HG03097 (cell line): Measurements from ENCODE around the gene GNL1.
A peak's percentile ranks its signal among the peaks of the same experiment; 100 is the strongest.
"Not testable (repeated sequence)": the region's sequence is repeated elsewhere in the genome, so short reads cannot be mapped to it uniquely, and the experiment has no call there.

Experiments
- ATAC-seq: cut with Tn5 transposase; IDR thresholded peaks from one replicate; pipeline ENCODE4 v1.9.1; 2021; ENCODE audit not compliant: unreplicated experiment, low FRiP score

Gene GNL1, protein sequence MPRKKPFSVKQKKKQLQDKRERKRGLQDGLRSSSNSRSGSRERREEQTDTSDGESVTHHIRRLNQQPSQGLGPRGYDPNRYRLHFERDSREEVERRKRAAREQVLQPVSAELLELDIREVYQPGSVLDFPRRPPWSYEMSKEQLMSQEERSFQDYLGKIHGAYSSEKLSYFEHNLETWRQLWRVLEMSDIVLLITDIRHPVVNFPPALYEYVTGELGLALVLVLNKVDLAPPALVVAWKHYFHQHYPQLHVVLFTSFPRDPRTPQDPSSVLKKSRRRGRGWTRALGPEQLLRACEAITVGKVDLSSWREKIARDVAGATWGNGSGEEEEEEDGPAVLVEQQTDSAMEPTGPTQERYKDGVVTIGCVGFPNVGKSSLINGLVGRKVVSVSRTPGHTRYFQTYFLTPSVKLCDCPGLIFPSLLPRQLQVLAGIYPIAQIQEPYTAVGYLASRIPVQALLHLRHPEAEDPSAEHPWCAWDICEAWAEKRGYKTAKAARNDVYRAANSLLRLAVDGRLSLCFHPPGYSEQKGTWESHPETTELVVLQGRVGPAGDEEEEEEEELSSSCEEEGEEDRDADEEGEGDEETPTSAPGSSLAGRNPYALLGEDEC

DNA sequence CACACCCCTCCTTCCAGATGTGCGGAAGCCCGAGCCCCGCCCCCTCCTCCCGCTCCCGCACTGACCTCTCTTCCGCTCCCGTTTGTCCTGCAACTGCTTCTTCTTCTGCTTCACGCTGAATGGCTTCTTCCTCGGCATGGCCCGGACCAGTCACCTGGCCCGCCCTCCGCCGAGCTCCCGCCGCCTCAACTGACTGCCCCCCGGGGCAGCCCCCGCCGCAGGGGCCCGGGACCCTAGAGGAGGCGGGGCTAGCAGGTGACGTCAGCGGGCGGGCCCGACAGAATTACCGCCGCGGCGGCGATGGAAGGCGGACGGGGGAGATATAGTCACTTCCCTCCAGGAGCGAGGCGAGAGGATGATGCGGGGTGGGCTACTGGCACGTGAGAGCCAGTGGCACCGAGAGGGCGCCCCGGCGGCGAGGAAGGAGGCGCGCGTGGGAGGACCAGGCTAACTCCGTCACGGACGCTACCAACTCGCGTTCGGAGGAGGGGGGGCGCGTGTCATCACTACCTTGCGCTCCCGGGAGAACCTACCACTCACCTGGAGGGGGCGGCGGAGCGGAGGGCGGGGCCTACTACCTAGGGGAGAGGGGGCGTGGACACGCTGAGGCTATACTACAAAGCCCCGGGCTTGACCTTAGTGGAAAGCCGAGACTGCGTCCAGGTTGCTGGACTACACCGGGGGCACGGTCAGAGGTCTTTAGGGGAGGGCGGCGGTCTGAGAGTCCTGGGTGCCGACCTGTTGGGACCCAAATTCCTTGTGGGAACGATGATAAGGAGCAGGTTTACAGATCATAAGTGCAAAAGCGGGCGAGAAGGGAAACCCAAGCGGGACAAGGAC is at the start of gene GNL1:
TSS of gene GNL1 (minus strand) at position 424 of the 840 bp plus-strand sequence. CDS start at position 138, 286 bp downstream.
- ATAC-seq = peak; percentile 67

DNA sequence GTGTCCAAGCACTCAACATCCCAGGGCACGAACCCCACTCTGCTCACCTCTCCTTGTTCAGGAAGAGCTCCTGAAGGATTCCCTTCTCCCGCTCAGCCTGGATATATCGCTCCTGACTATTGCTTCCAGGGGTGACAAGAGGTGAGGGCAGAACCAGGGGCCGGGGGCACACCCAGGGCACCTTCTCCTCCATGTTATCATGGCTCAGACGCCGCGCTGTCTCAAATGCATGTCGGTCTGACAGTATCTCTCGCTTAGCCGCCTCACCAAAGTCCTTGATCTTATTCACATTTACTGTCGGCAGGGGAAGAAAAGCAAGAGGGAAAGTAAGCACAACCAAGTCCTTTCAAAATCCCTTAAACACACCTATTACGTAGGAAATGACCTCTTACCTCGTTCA is 47.7 kb upstream of the GNL1 start:
- no peak for ATAC-seq

DNA sequence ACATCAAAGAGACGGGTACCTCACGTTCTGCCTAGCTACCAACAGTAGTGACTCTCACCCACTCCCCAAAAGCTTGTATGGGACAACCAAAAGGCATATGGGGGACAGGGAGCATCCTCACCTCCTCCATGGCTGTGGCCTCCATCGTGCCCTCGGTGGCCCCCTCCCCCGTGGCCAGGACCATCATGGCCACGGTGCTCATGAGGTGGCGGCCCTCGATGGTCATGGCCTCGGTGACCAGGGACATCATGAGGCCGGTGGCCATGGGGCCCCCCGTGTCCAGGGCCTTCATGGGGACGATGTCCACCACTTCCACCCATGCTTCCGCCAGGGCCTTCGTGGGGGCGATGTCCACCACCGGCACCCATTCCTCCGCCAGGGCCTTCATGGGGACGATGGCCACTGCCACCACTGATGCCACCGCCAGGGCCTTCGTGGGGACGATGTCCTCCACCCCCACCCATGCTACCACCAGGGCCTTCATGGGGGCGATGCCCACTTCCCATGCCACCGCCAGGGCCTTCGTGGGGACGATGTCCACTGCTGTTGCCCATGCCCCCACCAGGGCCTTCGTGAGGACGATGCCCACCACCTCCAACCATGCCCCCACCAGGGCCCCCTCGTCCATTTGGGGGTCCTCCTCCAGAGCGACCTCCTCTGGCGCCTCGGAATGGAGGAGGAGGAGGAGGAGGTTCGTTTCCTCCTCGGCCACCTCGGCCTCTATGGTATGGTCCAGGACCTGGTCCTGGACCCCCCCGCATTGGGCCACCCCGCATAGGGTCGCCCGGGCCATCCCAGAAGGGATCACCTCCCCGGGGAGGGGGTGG is 45.7 kb upstream of the GNL1 start:
- no peak for ATAC-seq

DNA sequence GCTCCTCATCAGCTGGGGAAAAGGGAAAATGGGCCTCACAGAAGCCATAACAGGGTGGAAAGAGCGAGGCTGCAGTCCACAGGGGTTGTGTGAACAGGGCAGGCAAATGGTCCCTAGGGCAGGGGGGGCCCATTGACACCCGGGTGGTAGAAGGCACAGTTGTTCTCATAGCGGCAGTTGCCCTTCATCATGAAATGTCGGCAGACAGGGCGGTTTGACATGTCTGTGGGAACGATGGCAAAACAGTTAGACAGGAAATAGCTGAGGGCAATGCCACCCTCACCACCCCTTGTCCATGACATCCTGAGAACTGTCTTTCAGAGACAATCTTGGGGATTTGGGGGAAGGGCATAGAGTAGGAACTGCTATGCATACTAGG is 45.1 kb upstream of the GNL1 start:
- ATAC-seq = no peak

DNA sequence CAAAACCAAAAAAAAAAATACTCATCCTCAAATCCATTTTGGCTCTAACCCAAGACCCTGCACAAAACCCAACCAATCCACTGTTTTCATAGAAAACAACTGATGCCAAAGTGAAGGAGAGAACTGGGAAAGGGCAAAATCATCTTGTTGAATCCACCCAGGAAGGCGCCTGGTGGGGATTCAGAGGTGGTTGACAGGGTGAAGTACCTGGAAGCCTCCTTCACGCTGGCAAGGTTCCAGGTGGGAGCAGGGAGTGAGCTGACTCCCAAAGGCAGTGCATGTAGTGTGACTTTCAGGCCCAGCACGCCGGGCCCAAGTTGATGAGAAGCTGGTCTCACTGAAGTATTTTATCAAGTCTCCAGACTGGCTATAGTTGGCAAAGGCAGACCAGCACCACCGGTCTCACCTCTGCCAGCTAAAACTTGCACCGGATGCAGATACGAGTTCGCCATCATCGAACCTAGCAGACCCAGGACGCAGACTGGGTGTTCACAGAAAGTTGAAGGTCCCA is 44.2 kb upstream of the GNL1 start:
- no peak for ATAC-seq

DNA sequence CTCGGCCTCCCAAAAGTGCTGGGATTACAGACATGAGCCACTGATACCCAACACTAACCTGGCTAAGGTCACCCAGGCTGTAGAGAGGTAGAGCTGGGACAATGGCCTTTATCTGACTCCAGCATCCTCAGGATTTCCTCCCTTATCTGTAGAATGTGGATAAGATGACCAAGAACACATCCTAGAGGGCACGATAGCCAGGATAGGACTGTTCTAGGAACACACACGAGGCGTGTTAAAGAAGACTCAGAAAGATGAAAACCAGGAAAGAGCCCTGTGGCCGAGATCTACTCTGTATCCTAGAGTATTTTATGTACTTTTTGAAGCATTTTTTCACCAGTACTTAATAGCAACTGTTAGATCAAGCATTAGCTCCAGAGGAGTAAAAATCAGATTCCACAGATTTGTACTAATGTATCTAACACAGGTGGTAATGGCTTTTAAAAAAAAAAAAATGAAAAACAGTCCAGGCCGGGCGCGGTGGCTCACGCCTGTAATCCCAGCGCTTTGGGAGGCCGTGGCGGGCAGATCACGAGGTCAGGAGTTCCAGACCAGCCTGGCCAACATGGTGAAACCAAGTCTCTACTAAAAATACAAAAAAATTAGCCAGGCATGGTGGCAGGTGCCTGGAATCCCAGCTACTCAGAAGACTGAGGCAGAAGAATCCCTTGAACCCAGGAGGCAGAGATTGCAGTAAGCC is 43.5 kb upstream of the GNL1 start:
- ATAC-seq = no peak

DNA sequence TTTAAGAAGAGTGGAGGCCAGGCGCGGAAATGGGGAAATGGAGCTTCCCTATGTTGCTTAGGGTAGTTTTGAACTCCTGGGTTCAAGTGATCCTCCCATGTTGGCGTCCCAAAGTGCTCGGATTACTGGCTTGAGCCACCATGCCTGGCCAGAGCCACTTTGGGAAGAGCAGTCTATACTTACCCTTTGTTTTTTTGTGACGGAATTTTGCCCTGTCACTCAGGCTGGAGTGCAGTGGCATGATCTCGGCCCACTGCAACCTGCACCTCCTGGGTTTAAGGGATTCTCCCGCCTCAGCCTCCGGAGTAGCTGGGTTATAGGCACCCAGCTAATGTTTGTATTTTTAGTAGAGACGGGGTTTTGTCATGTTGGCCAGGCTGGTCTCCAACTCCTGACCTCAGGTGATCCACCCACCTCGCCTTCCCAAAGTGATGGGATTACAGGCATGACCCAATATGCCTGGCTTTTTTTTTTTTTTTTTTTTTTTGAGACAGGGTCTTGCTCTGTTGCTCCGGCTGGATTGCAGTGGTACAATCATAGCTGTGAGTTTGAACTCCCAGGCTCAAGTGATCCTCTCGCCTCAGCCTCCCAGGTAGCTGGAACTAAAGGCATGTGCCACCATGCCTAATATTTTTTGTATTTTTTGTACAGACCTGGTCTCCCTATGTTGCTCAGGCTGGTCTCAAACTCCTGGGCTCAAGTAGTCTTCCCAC is 42.8 kb upstream of the GNL1 start:
- ATAC-seq = no peak

DNA sequence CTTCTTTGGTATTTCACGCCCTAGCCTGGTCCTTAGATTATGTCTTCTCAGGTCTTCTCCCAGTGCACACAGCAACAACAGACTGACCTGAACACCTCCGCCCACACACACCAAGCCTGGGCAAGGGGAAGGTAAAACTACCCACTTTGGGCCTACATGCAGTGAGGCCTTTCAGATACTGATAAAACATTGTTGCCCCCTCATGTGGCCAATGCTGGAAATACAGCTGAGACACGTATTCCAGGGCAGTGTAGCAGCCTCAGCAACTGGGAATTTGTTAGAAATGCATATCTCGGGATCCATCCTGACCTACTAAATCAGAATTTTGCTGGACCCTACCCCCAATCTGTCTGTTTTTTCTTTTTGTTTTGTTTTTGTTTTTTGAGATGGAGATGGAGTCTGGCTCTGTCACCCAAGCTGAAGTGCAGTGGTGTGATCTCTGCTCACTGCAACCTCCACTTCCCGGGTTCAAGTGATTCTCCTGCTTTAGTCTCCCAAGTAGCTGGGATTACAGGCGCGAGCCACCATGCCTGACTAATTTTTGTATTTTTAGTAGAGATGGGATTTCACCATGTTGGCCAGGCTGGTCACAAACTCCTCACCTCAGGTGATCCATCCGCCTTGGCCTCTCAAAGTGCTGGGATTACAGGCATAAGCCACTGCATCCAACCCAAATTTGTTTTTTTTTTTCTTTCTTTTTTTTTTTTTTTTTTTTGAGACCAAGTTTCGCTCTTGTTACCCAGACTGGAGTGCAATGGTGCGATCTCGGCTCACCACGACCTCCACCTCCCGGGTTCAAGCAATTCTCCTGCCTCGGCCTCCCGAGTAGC is 41.2 kb upstream of the GNL1 start:
- not testable (repeated sequence) for ATAC-seq

DNA sequence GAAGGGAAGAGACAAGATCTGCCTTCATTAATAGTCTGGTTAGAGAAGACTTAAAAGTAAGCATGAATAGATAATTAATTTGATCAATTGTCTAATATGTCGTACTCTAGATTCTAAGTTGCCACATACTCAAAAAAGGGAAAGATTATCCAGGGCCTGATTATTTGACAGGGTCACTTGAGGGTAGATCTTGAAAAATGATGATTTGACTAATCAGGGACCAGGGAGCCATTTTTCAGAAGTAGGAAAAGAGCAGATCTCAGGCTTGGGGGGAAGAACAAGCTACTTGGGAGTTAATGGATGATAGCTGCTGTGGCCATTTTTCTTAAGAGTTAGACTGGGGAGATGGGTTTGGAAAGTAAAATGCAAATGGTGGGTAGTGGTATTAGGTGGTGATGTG is 36.0 kb upstream of the GNL1 start:
- ATAC-seq = no peak

DNA sequence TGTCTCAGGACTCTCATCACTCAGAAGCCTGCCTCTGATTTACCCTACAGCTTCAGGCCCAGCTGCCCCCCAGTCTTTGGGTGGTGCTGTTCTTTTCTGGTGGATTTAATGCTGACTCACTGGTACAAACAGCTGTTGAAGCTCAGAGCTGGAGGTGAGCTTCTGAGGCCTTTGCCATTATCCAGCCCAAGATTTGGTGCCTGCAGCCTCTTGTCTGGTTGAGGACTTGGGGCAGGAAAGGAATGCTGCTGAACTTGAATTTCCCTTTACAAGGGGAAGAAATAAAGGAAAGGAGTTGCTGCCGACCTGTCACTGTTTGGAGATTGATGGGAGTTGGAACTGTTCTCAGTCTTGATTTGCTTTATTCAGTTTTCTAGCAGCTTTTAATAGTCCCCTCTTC is 34.7 kb upstream of the GNL1 start:
- no peak for ATAC-seq

DNA sequence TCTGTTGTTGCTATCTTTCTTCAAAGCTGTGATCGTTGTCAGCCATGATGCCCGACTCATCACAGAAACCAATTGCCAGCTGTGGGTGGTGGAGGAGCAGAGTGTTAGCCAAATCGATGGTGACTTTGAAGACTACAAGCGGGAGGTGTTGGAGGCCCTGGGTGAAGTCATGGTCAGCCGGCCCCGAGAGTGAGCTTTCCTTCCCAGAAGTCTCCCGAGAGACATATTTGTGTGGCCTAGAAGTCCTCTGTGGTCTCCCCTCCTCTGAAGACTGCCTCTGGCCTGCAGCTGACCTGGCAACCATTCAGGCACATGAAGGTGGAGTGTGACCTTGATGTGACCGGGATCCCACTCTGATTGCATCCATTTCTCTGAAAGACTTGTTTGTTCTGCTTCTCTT is 34.2 kb upstream of the GNL1 start:
- ATAC-seq = no peak

DNA sequence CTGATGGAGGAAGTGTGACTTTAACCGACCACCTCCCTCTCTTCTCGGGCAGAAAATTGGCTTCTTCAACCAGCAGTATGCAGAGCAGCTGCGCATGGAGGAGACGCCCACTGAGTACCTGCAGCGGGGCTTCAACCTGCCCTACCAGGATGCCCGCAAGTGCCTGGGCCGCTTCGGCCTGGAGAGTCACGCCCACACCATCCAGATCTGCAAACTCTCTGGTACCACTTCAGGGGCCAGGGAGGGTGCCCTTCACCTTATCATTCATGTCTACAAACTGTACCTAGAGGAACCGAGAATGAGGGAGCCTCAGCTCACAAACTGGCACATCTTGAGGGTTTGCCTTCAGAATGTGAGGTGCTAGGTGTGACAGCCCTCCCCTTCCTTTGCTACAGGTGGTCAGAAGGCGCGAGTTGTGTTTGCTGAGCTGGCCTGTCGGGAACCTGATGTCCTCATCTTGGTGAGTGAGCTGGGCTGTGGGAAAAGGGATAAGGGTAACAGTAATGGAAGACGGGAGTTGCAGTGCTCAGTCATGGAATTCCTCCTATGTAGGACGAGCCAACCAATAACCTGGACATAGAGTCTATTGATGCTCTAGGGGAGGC is 33.6 kb upstream of the GNL1 start:
- ATAC-seq = no peak

DNA sequence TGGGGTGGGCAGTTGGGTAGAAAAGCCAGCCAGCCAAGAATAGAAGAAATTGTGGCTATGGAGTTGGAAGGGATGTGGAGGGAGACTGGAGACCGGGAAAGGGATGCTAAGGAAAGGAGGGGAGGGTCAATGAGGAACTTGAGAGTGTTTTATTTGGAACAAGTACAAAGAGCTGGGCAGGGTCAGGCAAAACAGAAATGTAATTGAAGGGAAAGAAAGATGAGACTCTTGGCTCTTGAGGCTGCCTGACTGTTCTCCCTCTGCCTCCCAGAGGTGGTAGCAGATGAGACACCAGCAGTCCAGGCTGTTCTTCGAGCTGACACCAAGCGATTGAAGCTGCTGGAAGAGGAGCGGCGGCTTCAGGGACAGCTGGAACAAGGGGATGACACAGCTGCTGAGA is 27.6 kb upstream of the GNL1 start:
- no peak for ATAC-seq

DNA sequence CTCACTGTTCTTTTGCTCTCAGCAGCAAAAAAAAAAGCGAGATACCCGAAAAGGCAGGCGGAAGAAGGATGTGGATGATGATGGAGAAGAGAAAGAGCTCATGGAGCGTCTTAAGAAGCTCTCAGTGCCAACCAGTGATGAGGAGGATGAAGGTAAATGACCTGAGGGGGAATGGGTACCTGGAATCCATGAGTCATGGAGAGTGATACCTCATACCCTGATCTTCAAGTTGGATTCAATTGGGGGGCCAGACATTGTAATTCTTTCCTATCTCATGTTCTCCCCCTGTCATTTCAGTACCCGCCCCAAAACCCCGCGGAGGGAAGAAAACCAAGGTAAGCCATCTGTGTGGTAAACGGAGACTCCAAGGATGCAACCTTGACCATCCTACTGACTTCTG is 21.8 kb upstream of the GNL1 start:
- no peak for ATAC-seq

DNA sequence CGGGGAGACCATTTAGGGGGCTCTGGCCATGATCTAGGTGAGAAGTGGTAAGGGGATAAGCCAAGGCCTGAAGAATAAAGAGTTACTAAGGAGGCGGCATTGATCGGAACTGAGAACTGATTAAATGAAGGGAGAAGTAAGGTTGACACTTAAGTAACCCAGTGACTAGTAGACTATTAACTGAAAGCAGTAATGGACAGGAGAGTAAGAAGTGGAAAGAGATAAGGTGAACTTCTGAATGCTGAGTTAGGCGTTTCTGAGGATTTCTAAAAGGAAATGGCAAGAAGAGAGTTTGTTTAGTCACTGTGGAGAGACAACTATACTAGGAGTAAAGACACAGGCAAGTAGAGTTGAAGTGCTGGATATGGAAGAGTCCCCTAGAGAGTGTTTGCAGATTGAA is 16.8 kb upstream of the GNL1 start:
- no peak for ATAC-seq

DNA sequence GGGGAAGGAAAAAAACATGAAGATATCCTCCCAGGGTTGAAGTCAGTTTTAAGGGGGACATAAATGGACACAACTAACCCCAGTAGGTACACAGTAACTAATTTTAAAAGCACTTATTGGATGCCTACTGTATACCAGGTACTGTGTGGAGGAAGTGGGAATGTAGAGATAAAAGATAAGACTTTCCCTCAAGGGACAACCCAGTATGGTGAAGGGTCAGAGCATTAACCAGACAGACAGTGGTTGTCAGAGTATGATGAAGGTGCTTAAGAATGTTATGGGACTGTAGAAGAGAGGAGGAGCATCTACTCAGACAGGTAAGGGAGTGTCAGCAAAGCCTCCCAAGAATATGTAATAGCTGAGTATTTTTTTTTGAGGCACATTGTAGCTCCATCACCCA is 15.9 kb upstream of the GNL1 start:
- no peak for ATAC-seq

DNA sequence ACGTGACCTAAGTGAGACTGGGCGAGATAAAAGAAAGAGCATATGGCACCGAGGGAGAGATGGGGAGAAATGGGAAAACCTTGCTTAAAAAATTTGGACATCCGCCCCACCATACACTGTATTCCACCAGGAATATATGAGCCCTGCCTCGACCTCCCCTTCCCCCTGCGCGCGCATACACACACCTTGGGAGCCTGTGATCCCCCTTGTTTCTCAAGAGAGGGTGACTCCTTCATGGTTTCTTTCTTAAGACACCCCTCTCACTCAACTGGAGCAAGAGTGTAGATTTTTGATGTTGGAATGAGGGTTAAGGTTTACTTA is 15.4 kb upstream of the GNL1 start:
- ATAC-seq = no peak

DNA sequence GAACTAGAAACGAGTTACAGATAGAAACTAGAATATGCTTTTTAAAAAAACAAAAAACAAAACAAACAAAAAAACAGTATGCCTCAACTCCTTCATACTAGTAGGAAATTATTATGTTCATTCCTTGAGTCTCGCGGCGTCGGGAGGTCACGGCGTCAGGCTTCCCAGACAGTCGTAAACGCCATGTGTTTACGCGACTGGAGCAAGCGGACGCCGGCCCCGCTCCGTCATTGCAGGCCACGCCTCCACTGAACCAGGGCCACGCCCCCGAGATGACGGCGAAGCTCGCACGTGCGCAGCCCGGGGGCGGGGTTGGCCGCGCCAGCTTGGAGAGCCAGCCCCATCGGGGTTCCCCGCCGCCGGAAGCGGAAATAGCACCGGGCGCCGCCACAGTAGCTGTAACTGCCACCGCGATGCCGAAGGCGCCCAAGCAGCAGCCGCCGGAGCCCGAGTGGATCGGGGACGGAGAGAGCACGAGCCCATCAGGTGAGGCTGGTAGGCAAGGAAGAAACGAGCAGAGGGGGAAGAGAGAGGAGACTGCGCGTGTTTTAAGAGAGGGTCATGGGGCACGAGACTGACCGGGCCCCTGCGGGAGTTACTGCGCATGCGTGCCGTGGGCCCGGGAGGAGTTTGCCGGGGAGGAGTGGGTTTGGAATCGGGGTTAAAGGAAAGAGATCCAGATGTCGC is 14.9 kb upstream of the GNL1 start, which contains the start of gene ABCF1:
TSS of gene ABCF1 (plus strand) at position 368 of the 687 bp plus-strand sequence. CDS start at position 414, 46 bp downstream.
- peak; percentile 88 for ATAC-seq
